ENCODE measurements around the gene CLDN8. TPM values are rescaled to one million over a fixed set of nuclear protein-coding genes. Genes with fewer than 3 reads are reported as not detected.

The CLDN8 gene
- total and polyA plus RNA-seq, 2 of the 13 experiments (the other 11 are each of a cell fraction or from before 2014, with no cell fraction given): not detected

GRCh38 chr21:30193201-30193600, 22.7 kb downstream of the CLDN8 start:
- POLR2A ChIA-PET: no interaction called here
- no peak for FAIRE-seq

GRCh38 chr21:30190554-30190953, 25.3 kb downstream of the CLDN8 start:
- Histone ChIP-seq H3K79me2 (ENCODE audit: insufficient read depth, low read length) (no peaks in the 10 kb centered on the region), H3K36me3 (replicated peaks in 1 of 2; ENCODE audit: control insufficient read depth in 1 of 2, insufficient read depth in 2 of 2, low read length in 2 of 2) (no peaks in the 10 kb centered on the region), H3K9ac (ENCODE audit: insufficient read depth, low read depth, low read length) (no peak overlapping the region), H3K27ac (ENCODE audit: extremely low read length, insufficient read depth, low read length) (no peak overlapping the region), H3K9me3 (ENCODE audit: low read length) (peaks cover 73% of the 10 kb centered on the region), H3K4me3 (replicated peaks in 1 of 3; ENCODE audit: insufficient read depth in 1 of 3, low read depth in 2 of 3, low read length in 3 of 3) (no peak overlapping the region), H3K4me2 (ENCODE audit: low read depth, low read length) (no peak overlapping the region), H4K20me1 (ENCODE audit: insufficient read depth, low read length) (no peaks in the 10 kb centered on the region), H3K4me1 (ENCODE audit: insufficient read depth, low read length) (no peaks in the 10 kb centered on the region), H2AFZ (ENCODE audit: low read length) (no peak overlapping the region), H3K27me3 (ENCODE audit: control insufficient read depth in 1 of 2, insufficient read depth in 2 of 2, low read length in 2 of 2) (no peaks in the 10 kb centered on the region)
- CTCF ChIA-PET (ENCODE audit: low intra/inter-chr PET ratio, low total read pairs): no interaction called here
- POLR2A ChIA-PET: no interaction called here
- FAIRE-seq (no peak), ATAC-seq (no peak), DNase-seq (ENCODE audit: low spot score) (no peak)
- intact Hi-C loops (cut with micrococcal nuclease; ENCODE audit: unreplicated experiment): no loop called here
- BruUV-seq (replicated peaks): no TSS peak
- WGBS (ENCODE audit: low lambda C conversion rate): 55% methylated on average over 7 of the region's 7 CpGs
- in situ Hi-C loops (cut with HindIII; ENCODE audit: extremely low pct_ligation_motif_present, low pct_unique_long_range_greater_than_20kb): no loop called here
- no peak for TF ChIP-seq BHLHE40 (IDR thresholded peaks at IDR 0.05; ENCODE audit: low read length)
- no peak for TF ChIP-seq ATF7 (IDR thresholded peaks at IDR 0.05)
- TF ChIP-seq ATF7 (CRISPR knock-in tag; IDR thresholded peaks at IDR 0.05): no peak
- no peak for TF ChIP-seq PPARG (CRISPR knock-in tag; conservative IDR thresholded peaks at IDR 0.05)
- no peak for TF ChIP-seq RFX3 (CRISPR knock-in tag; IDR thresholded peaks at IDR 0.05)
- no peak for TF ChIP-seq TOPORS (CRISPR knock-in tag; IDR thresholded peaks at IDR 0.05)
- no peak for TF ChIP-seq RBM39 (IDR thresholded peaks at IDR 0.05; ENCODE audit: low read depth, low read length, poor library complexity, severe bottlenecking)
- TF ChIP-seq ZBTB38 (CRISPR knock-in tag; IDR thresholded peaks at IDR 0.05): no peak
- TF ChIP-seq MYC (CRISPR knock-in tag; IDR thresholded peaks at IDR 0.05; ENCODE audit: borderline replicate concordance): no peak
- TF ChIP-seq KLF12 (CRISPR knock-in tag; IDR thresholded peaks at IDR 0.05; ENCODE audit: borderline replicate concordance): no peak
- TF ChIP-seq ZNF331 (CRISPR knock-in tag; IDR thresholded peaks at IDR 0.05): no peak
- no peak for TF ChIP-seq ZNF383 (CRISPR knock-in tag; IDR thresholded peaks at IDR 0.05; ENCODE audit: borderline replicate concordance)
- no peak for TF ChIP-seq TCF12 (IDR thresholded peaks at IDR 0.05)
- no peak for TF ChIP-seq TCF12 (CRISPR knock-in tag; IDR thresholded peaks at IDR 0.05)
- no peak for TF ChIP-seq IKZF4 (CRISPR knock-in tag; IDR thresholded peaks at IDR 0.05; ENCODE audit: borderline replicate concordance, low read depth, not compliant biosample characterization)
- TF ChIP-seq MATR3 (CRISPR knock-in tag; IDR thresholded peaks at IDR 0.05): no peak
- no peak for TF ChIP-seq AGO2 (optimal IDR thresholded peaks at IDR 0.05; ENCODE audit: low read depth, low read length)

More at GRCh38 chr21:30193201-30193600, 22.7 kb downstream of the CLDN8 start:
- H3K79me2 ChIP-seq (ENCODE audit: insufficient read depth, low read length): no peaks in the 10 kb centered on the region
- in situ Hi-C loops (cut with HindIII; ENCODE audit: extremely low pct_ligation_motif_present, low pct_unique_long_range_greater_than_20kb) (no loop called here), intact Hi-C loops (cut with micrococcal nuclease; ENCODE audit: unreplicated experiment) (no loop called here)
- H3K4me1 ChIP-seq (ENCODE audit: insufficient read depth, low read length): no peaks in the 10 kb centered on the region
- H3K36me3 ChIP-seq (replicated peaks in 1 of 2; ENCODE audit: control insufficient read depth in 1 of 2, insufficient read depth in 2 of 2, low read length in 2 of 2): no peaks in the 10 kb centered on the region
- H3K4me3 ChIP-seq (replicated peaks in 1 of 3; ENCODE audit: insufficient read depth in 1 of 3, low read depth in 2 of 3, low read length in 3 of 3): no peak overlapping the region
- TF ChIP-seq ZNF136 (CRISPR knock-in tag; IDR thresholded peaks at IDR 0.05; ENCODE audit: low read depth) (no peak), ZSCAN22 (CRISPR knock-in tag; IDR thresholded peaks at IDR 0.05) (no peak), TEAD2 (CRISPR knock-in tag; IDR thresholded peaks at IDR 0.05) (no peak), SPEN (CRISPR knock-in tag; IDR thresholded peaks at IDR 0.05; ENCODE audit: low read depth) (no peak), NAIF1 (CRISPR knock-in tag; IDR thresholded peaks at IDR 0.05; ENCODE audit: borderline replicate concordance) (no peak), NFATC3 (CRISPR knock-in tag; IDR thresholded peaks at IDR 0.05) (no peak), ZNF124 (CRISPR knock-in tag; IDR thresholded peaks at IDR 0.05) (no peak), ZNF704 (CRISPR knock-in tag; IDR thresholded peaks at IDR 0.05; ENCODE audit: borderline replicate concordance) (no peak), ZNF839 (CRISPR knock-in tag; IDR thresholded peaks at IDR 0.05; ENCODE audit: borderline replicate concordance) (no peak), TAF15 (IDR thresholded peaks at IDR 0.05; ENCODE audit: low read depth, low read length, poor library complexity, severe bottlenecking) (no peak)
- 2% methylated on average over 2 of the region's 2 CpGs for WGBS (ENCODE audit: low lambda C conversion rate)
- no peaks in the 10 kb centered on the region for H3K27me3 ChIP-seq (ENCODE audit: control insufficient read depth in 1 of 2, insufficient read depth in 2 of 2, low read length in 2 of 2)
- no peak overlapping the region for H3K9ac ChIP-seq (ENCODE audit: insufficient read depth, low read depth, low read length)
- peaks cover 61% of the 10 kb centered on the region for H3K9me3 ChIP-seq (ENCODE audit: low read length)
- ATAC-seq: no peak
- BruUV-seq (replicated peaks): no TSS peak
- H3K27ac ChIP-seq (ENCODE audit: extremely low read length, insufficient read depth, low read length): no peak overlapping the region
- no peak for DNase-seq (ENCODE audit: low spot score)
- no peaks in the 10 kb centered on the region for H4K20me1 ChIP-seq (ENCODE audit: insufficient read depth, low read length)
- no peak overlapping the region for H3K4me2 ChIP-seq (ENCODE audit: low read depth, low read length)
- CTCF ChIA-PET (ENCODE audit: low intra/inter-chr PET ratio, low total read pairs): no interaction called here
- no peak overlapping the region for H2AFZ ChIP-seq (ENCODE audit: low read length)

Measured in HepG2 (cell line).